GM08714 (cell line): ENCODE data around the gene FBXL20.
"Not testable (repeated sequence)": the region's sequence is repeated elsewhere in the genome, so short reads cannot be mapped to it uniquely, and the experiment has no call there.

ENCODE experiments used
- H3K4me3 ChIP-seq: fragments of 200-500 bp; sonication (Bioruptor generic); 2 replicates; pipeline ENCODE4 v1.5.1; 2014; ENCODE audit warnings: mild to moderate bottlenecking, low read length, inconsistent platforms
- ZNF274 ChIP-seq: IDR thresholded peaks from 2 replicates; pipeline ENCODE4 v1.6.1; 2012; ENCODE audit warnings: mild to moderate bottlenecking, low read depth, low read length

Gene FBXL20

GRCh38 chr17:39401412-39402243, at the start of gene FBXL20:
FBXL20 (minus strand) TSS chr17:39401626; CDS start chr17:39401402, 224 bp downstream.
- TF ChIP-seq ZNF274 = no peak
- H3K4me3 ChIP-seq = peak within 1 kb of the TSS; percentile 88

- no peak for TF ChIP-seq ZNF274
- peak within 1 kb of the TSS; percentile 98 for H3K4me3 ChIP-seq
Measured at GRCh38 chr17:39450847-39451581, 49.6 kb upstream of the FBXL20 start, which contains the start of gene MED1. MED1 (minus strand) TSS chr17:39451263; CDS start chr17:39451062, 201 bp downstream.

- peak overlapping the region; percentile 98 for H3K4me3 ChIP-seq
- TF ChIP-seq ZNF274 = no peak
Measured at GRCh38 chr17:39450051-39450450, 48.6 kb upstream of the FBXL20 start.

DNA sequence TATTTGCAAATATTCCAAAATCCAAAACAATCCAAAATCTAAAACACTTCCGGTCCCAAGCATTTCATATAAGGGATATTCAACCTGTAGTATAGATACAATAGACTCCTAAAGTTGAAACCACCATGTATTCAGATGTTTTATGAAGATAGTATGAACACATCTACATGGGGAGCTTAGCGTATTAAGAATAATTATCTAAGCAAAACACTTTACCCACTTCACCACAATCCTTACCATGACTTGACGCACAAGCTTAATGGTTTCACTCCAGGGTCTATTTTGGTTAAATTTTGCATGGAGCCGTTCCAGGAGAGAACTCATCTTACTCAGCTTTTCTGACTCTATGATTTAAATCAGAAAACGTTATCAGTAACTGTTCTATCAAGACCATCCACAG, 46.1 kb upstream of the FBXL20 start:
- no peak overlapping the region for H3K4me3 ChIP-seq
- TF ChIP-seq ZNF274 = no peak

- H3K4me3 ChIP-seq = no peak overlapping the region
- no peak for TF ChIP-seq ZNF274
Measured at GRCh38 chr17:39443326-39443725, 41.9 kb upstream of the FBXL20 start.

DNA sequence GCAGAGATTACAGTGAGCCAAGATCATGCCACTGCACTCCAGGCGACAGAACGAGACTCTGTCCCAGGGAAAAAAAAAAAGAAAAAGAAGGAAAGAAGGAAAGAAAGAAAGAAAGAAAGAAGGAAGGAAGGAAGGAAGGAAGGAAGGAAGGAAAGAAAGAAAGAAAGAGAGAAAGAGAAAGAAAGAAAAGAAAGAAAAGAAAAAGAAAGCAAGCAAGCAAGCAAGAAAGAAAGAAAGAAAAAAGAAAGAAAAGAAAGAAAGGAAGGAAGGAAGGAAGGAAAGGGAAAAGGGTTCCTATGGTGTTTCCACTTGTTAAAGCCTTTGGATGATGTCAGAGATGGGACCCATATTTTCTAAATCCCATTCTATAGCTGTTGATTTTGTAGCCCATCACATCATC, 38.4 kb upstream of the FBXL20 start:
- H3K4me3 ChIP-seq = not testable (repeated sequence)

DNA sequence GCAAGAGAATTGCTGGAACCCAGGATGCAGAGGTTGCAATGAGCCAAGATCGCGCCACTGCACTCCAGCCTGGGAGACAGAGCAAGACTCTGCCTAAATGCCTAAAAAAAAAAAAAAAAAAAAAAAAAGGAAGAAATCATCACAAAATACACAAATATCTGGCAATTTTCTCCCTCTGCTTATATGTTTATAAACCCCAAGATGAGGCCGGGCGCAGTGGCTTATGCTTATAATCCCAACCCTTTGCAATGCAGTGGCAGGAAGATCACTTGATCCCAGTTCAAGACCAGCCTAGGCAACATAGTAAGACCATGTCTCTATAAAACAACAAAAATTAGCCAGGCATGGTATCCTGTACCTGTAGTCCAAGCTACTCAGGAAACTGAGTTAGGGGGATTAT, 28.2 kb upstream of the FBXL20 start:
- no peak overlapping the region for H3K4me3 ChIP-seq
- TF ChIP-seq ZNF274 = no peak

- no peak for TF ChIP-seq ZNF274
- no peak overlapping the region for H3K4me3 ChIP-seq
Measured at GRCh38 chr17:39416141-39416540, 14.7 kb upstream of the FBXL20 start.

GRCh38 chr17:39410279-39410678, 8.9 kb upstream of the FBXL20 start:
- no peak overlapping the region for H3K4me3 ChIP-seq
- no peak for TF ChIP-seq ZNF274

- no peak for TF ChIP-seq ZNF274
Measured at GRCh38 chr17:39408360-39408759, 6.9 kb upstream of the FBXL20 start.

GRCh38 chr17:39406951-39407350, 5.5 kb upstream of the FBXL20 start:
- no peak for TF ChIP-seq ZNF274

More at GRCh38 chr17:39408360-39408759, 6.9 kb upstream of the FBXL20 start:
- H3K4me3 ChIP-seq = no peak overlapping the region

DNA sequence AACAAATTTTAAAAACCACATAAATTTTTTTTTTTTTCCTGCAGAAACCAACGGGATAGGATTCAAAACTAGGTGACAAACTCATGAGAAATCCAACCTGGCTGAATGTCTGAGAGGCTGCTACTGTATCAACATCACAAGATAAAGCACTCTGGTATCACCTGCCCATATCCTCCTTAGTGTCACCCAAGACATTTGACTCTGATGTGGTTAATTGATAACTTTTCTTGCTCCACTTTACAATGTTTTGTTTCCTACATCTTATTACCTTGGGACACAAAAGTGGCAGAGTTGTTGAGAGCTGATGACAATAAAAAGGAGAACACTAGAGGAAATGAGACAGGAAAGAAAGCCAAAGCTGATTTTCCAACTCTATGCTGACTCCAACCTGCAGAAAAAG, 4.0 kb upstream of the FBXL20 start:
- TF ChIP-seq ZNF274 = no peak
- no peak overlapping the region for H3K4me3 ChIP-seq

More at GRCh38 chr17:39406951-39407350, 5.5 kb upstream of the FBXL20 start:
- H3K4me3 ChIP-seq = no peak overlapping the region

GRCh38 chr17:39404542-39405378, 3.3 kb upstream of the FBXL20 start:
- no peak for TF ChIP-seq ZNF274
- no peak overlapping the region for H3K4me3 ChIP-seq

GRCh38 chr17:39402890-39403605, 1.6 kb upstream of the FBXL20 start:
- no peak for TF ChIP-seq ZNF274
- no peak overlapping the region for H3K4me3 ChIP-seq
